Measurements from ENCODE around the gene NHLRC4. TPM values are rescaled to one million over a fixed set of nuclear protein-coding genes. Genes with fewer than 3 reads are reported as not detected.
A peak's percentile ranks its signal among the peaks of the same experiment; 100 is the strongest.

NHLRC4 gene
- total and polyA plus RNA-seq, 9 of the 15 experiments (the other 6 are each of a cell fraction or from before 2014, with no cell fraction given) = 0.24 to 3.7 (median 1.3) TPM; not detected in 2

- TF ChIP-seq FOXK2 (conservative IDR thresholded peaks at IDR 0.05 in 1 of 2, IDR thresholded peaks at IDR 0.05 in 1 of 2; ENCODE audit: low read depth in 2 of 2) (no peak), MCM3 (IDR thresholded peaks at IDR 0.05) (no peak), GTF2A2 (tag; IDR thresholded peaks at IDR 0.05) (no peak), HMGN3 (IDR thresholded peaks at IDR 0.05; ENCODE audit: borderline replicate concordance, extremely low read depth, insufficient read length, low read depth, low read length) (peak; percentile 41), PRPF4 (IDR thresholded peaks at IDR 0.05; ENCODE audit: insufficient read depth, low read depth, low read length, poor library complexity, severe bottlenecking) (no peak), LCOR (CRISPR knock-in tag; IDR thresholded peaks at IDR 0.05) (no peak), MAZ (CRISPR knock-in tag; conservative IDR thresholded peaks at IDR 0.05 in 1 of 2, IDR thresholded peaks at IDR 0.05 in 1 of 2) (no peak), TCF7 (IDR thresholded peaks at IDR 0.05; ENCODE audit: borderline replicate concordance) (no peak)
- TF ChIP-seq, protein P1, sequence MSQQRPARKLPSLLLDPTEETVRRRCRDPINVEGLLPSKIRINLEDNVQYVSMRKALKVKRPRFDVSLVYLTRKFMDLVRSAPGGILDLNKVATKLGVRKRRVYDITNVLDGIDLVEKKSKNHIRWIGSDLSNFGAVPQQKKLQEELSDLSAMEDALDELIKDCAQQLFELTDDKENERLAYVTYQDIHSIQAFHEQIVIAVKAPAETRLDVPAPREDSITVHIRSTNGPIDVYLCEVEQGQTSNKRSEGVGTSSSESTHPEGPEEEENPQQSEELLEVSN (IDR thresholded peaks at IDR 0.05; ENCODE audit: borderline replicate concordance in 1 of 2, extremely low read depth in 1 of 2, insufficient read depth in 1 of 2, insufficient read length in 1 of 2, low read depth in 1 of 2, low read length in 1 of 2, poor library complexity in 1 of 2, severe bottlenecking in 1 of 2) = peak in 1 of 2 experiments; percentile 46
- TF ChIP-seq, protein P2, sequence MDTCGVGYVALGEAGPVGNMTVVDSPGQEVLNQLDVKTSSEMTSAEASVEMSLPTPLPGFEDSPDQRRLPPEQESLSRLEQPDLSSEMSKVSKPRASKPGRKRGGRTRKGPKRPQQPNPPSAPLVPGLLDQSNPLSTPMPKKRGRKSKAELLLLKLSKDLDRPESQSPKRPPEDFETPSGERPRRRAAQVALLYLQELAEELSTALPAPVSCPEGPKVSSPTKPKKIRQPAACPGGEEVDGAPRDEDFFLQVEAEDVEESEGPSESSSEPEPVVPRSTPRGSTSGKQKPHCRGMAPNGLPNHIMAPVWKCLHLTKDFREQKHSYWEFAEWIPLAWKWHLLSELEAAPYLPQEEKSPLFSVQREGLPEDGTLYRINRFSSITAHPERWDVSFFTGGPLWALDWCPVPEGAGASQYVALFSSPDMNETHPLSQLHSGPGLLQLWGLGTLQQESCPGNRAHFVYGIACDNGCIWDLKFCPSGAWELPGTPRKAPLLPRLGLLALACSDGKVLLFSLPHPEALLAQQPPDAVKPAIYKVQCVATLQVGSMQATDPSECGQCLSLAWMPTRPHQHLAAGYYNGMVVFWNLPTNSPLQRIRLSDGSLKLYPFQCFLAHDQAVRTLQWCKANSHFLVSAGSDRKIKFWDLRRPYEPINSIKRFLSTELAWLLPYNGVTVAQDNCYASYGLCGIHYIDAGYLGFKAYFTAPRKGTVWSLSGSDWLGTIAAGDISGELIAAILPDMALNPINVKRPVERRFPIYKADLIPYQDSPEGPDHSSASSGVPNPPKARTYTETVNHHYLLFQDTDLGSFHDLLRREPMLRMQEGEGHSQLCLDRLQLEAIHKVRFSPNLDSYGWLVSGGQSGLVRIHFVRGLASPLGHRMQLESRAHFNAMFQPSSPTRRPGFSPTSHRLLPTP (IDR thresholded peaks at IDR 0.05; ENCODE audit: borderline replicate concordance, extremely low read depth, insufficient read length) = no peak
- TF ChIP-seq, protein P3, sequence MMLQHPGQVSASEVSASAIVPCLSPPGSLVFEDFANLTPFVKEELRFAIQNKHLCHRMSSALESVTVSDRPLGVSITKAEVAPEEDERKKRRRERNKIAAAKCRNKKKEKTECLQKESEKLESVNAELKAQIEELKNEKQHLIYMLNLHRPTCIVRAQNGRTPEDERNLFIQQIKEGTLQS (IDR thresholded peaks at IDR 0.05) = no peak
- TF ChIP-seq, protein P3 (CRISPR knock-in tag; conservative IDR thresholded peaks at IDR 0.05) = 0 out of 2 replicates have a peak, but pooled peaks have one; percentile 18
- TF ChIP-seq, protein P4, sequence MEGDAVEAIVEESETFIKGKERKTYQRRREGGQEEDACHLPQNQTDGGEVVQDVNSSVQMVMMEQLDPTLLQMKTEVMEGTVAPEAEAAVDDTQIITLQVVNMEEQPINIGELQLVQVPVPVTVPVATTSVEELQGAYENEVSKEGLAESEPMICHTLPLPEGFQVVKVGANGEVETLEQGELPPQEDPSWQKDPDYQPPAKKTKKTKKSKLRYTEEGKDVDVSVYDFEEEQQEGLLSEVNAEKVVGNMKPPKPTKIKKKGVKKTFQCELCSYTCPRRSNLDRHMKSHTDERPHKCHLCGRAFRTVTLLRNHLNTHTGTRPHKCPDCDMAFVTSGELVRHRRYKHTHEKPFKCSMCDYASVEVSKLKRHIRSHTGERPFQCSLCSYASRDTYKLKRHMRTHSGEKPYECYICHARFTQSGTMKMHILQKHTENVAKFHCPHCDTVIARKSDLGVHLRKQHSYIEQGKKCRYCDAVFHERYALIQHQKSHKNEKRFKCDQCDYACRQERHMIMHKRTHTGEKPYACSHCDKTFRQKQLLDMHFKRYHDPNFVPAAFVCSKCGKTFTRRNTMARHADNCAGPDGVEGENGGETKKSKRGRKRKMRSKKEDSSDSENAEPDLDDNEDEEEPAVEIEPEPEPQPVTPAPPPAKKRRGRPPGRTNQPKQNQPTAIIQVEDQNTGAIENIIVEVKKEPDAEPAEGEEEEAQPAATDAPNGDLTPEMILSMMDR (IDR thresholded peaks at IDR 0.05 in 2 of 3, conservative IDR thresholded peaks at IDR 0.05 in 1 of 3; ENCODE audit: insufficient read depth in 2 of 3, low read depth in 1 of 3, low read length in 3 of 3) = no peak
Observed at GRCh38 chr16:567373-568256, 810 bp downstream of the NHLRC4 start (continued).
